K562 (cell line): Measurements from ENCODE around the gene TFF1.

Experiments
- BACH1 ChIP-seq: fragments of 200-800 bp; sonication (Bioruptor generic); IDR thresholded peaks from 2 replicates; pipeline ENCODE4 v1.6.1; 2016; ENCODE audit warnings: missing genetic modification characterization, missing compliant biosample characterization
- CTCF ChIP-seq, 3 experiments: IDR thresholded peaks in 2 of 3; conservative IDR thresholded peaks in 1 of 3; 2 replicates each; pipeline ENCODE4 v1.5.1; 2011 to 2012; ENCODE audit warnings: low read length in 3 of 3, mild to moderate bottlenecking in 3 of 3, control low read depth in 2 of 3, improper control_type of control experiment in 1 of 3, inconsistent platforms in 1 of 3, low read depth in 1 of 3, mixed read lengths in 1 of 3, moderate library complexity in 1 of 3; ENCODE audit not compliant: insufficient read depth in 2 of 3
- ELF1 ChIP-seq: fragments of 200-800 bp; sonication (Bioruptor generic); IDR thresholded peaks from 2 replicates; pipeline ENCODE4 v1.6.1; 2016; ENCODE audit warnings: missing genetic modification characterization, missing compliant biosample characterization
- HINFP ChIP-seq: fragments of 450-650 bp; conservative IDR thresholded peaks from 2 replicates; pipeline ENCODE4 v1.6.1; 2016; ENCODE audit warnings: missing genetic modification characterization, low read depth, mild to moderate bottlenecking, control low read depth, missing compliant biosample characterization
- NR2C2 ChIP-seq, 2 experiments: fragments of 200-800 bp in 1 of 2; sonication (Bioruptor generic) in 1 of 2; sonication (generic) in 1 of 2; formaldehyde crosslinking in 1 of 2; IDR thresholded peaks; 2 replicates each; pipeline versions ENCODE4 v1.6.1 to v1.8.0; 2016 to 2022; ENCODE audit warnings: mild to moderate bottlenecking in 1 of 2, missing compliant biosample characterization in 1 of 2, missing genetic modification characterization in 1 of 2, missing genetic modification reagents in 1 of 2
- RBBP5 ChIP-seq: fragments of 200-600 bp; sonication (generic); IDR thresholded peaks from 2 replicates; pipeline ENCODE4 v1.6.1; 2012; ENCODE audit warnings: borderline replicate concordance, mild to moderate bottlenecking, low read length, control low read depth, inconsistent platforms; ENCODE audit not compliant: insufficient read depth, poor library complexity, severe bottlenecking
- SRF ChIP-seq, 2 experiments: fragments of 250-450, 450-650 bp in 1 of 2; sonication (Bioruptor Pico) in 1 of 2; sonication (generic) in 1 of 2; formaldehyde crosslinking; IDR thresholded peaks; 2 replicates each; pipeline versions ENCODE4 v1.5.0 to v1.5.1; 2020 to 2022; ENCODE audit warnings: mild to moderate bottlenecking in 1 of 2, missing genetic modification reagents in 1 of 2
- STAT5B ChIP-seq: fragments of 250-450 bp; sonication (Bioruptor Pico); IDR thresholded peaks from 2 replicates; pipeline ENCODE4 v1.8.0; 2021; ENCODE audit warnings: mild to moderate bottlenecking, inconsistent platforms
- TOE1 ChIP-seq, 2 experiments: fragments of 450-650 bp in 1 of 2; sonication (generic) in 1 of 2; formaldehyde crosslinking in 1 of 2; IDR thresholded peaks; 2 replicates each; pipeline versions ENCODE4 v1.7.1 to v1.8.0; 2016 to 2022; ENCODE audit warnings: borderline replicate concordance in 2 of 2, mild to moderate bottlenecking in 2 of 2, antibody characterized with exemption in 1 of 2, inconsistent platforms in 1 of 2, low read depth in 1 of 2, missing genetic modification reagents in 1 of 2, moderate library complexity in 1 of 2
- ZBTB43 ChIP-seq: sonication (generic); formaldehyde crosslinking; IDR thresholded peaks from 2 replicates; pipeline ENCODE4 v1.8.0; 2023; ENCODE audit warnings: mild to moderate bottlenecking, missing genetic modification reagents
- ZNF253 ChIP-seq: fragments of 250-450 bp; sonication (Bioruptor Pico); conservative IDR thresholded peaks from 2 replicates; pipeline ENCODE4 v1.6.1; 2021; ENCODE audit warnings: mild to moderate bottlenecking
- ZNF274 ChIP-seq: IDR thresholded peaks from 2 replicates; pipeline ENCODE4 v1.6.1; 2011; ENCODE audit warnings: low read depth, mild to moderate bottlenecking, low read length, moderate library complexity, borderline replicate concordance

GRCh38 chr21:42373908-42374455 is 7.6 kb upstream of the TFF1 start:
- TF ChIP-seq ZNF253 (CRISPR knock-in tag) (no peak), BACH1 (tag) (no peak), TOE1 (IDR thresholded peaks at IDR 0.05; ENCODE audit: borderline replicate concordance) (no peak), TOE1 (CRISPR knock-in tag; IDR thresholded peaks at IDR 0.05; ENCODE audit: borderline replicate concordance, low read depth) (no peak), NR2C2 (CRISPR knock-in tag; IDR thresholded peaks at IDR 0.05) (no peak), NR2C2 (tag; IDR thresholded peaks at IDR 0.05) (no peak), CTCF (IDR thresholded peaks at IDR 0.05 in 2 of 3, conservative IDR thresholded peaks at IDR 0.05 in 1 of 3; ENCODE audit: insufficient read depth in 2 of 3, low read depth in 1 of 3, low read length in 3 of 3) (no peak), RBBP5 (no peak), STAT5B (CRISPR knock-in tag) (no peak), ZBTB43 (no peak), ZNF274 (no peak), SRF (CRISPR knock-in tag; IDR thresholded peaks at IDR 0.05) (no peak), HINFP (tag) (no peak), ELF1 (tag) (no peak)
